Smooth muscle cell (in vitro differentiated cells): ENCODE measurements around the gene CDH23. TPM values are rescaled to one million over a fixed set of nuclear protein-coding genes. Genes with fewer than 3 reads are reported as not detected.

Experiments
- DNase-seq: peaks from one replicate; lab custom pipeline; 2025; ENCODE audit not compliant: unreplicated experiment; lab: John Stamatoyannopoulos, UW
- H2AFZ ChIP-seq: fragments of 200-600 bp; sonication (generic); 2 replicates; pipeline ENCODE4 v1.6.0; 2016; ENCODE audit warnings: antibody characterized with exemption, low read depth, mild to moderate bottlenecking
- H3F3A ChIP-seq: fragments of 200-600 bp; sonication (generic); 2 replicates; pipeline ENCODE4 v1.6.0; 2017; ENCODE audit warnings: antibody characterized with exemption, low read depth
- H3K27ac ChIP-seq: fragments of 200-600 bp; sonication (generic); 2 replicates; pipeline ENCODE4 v1.5.1; 2016; ENCODE audit warnings: low read depth, mild to moderate bottlenecking
- H3K27me3 ChIP-seq: fragments of 200-600 bp; sonication (generic); 2 replicates; pipeline ENCODE4 v1.6.1; 2016; ENCODE audit warnings: low read depth, mild to moderate bottlenecking
- H3K36me3 ChIP-seq: fragments of 200-600 bp; sonication (generic); 2 replicates; pipeline ENCODE4 v1.5.1; 2016; ENCODE audit warnings: low read depth
- H3K4me1 ChIP-seq: fragments of 200-600 bp; sonication (generic); 2 replicates; pipeline ENCODE4 v1.5.1; 2016; ENCODE audit warnings: low read depth
- H3K4me2 ChIP-seq: fragments of 200-600 bp; sonication (generic); 2 replicates; pipeline ENCODE4 v1.6.0; 2016; ENCODE audit warnings: mild to moderate bottlenecking
- H3K4me3 ChIP-seq: fragments of 200-600 bp; sonication (generic); 2 replicates; pipeline ENCODE4 v1.5.1; 2016; ENCODE audit warnings: mild to moderate bottlenecking
- H3K79me2 ChIP-seq: fragments of 200-600 bp; sonication (generic); 2 replicates; pipeline ENCODE4 v1.6.0; 2016; ENCODE audit warnings: low read depth, mild to moderate bottlenecking
- H3K9ac ChIP-seq: fragments of 200-600 bp; sonication (generic); 2 replicates; pipeline ENCODE4 v1.6.0; 2016; ENCODE audit warnings: low read depth
- H3K9me3 ChIP-seq: fragments of 200-600 bp; sonication (generic); replicated peaks from 2 replicates; pipeline ENCODE4 v1.5.1; 2016; ENCODE audit warnings: low read depth
- H4K20me1 ChIP-seq: fragments of 200-600 bp; sonication (generic); 2 replicates; pipeline ENCODE4 v1.6.0; 2016; ENCODE audit warnings: low read depth
- WGBS: methylation state at CpG from one replicate; pipeline ENCODE4 v1.1.7; 2016; ENCODE audit warnings: low lambda C conversion rate; 5-methylcytosine and 5-hydroxymethylcytosine counted together
- polyA plus RNA-seq: library from polyadenylated mRNA; unstranded; fragments of >200 nt; fragmentation: Nextera tagmentation; extraction: Ambion mirVana; gene quantifications from 2 replicates; pipeline ENCODE4 v1.2.1, GENCODE V29; 2016
- total RNA-seq: library from RNA; depleted of rRNA; stranded (reverse); fragments of >200 nt; gene quantifications from 2 replicates; pipeline ENCODE4 v1.2.3, GENCODE V29; 2014
- TF ChIP-seq, protein P1 (sequence below): fragments of 200-600 bp; sonication (generic); IDR thresholded peaks from 2 replicates; pipeline ENCODE4 v1.5.1; 2017; ENCODE audit warnings: borderline replicate concordance, mild to moderate bottlenecking, antibody characterized with exemption; ENCODE audit not compliant: insufficient read depth, poor library complexity, severe bottlenecking

Gene CDH23
- total and polyA plus RNA-seq, 2 experiments from 2014 or later = 0.99 to 2.5 TPM

- no peaks in the 10 kb centered on the region for H4K20me1 ChIP-seq
- H3K79me2 ChIP-seq = no peaks in the 10 kb centered on the region
- DNase-seq = no peak
- H3K4me2 ChIP-seq = no peak overlapping the region
- no peak overlapping the region for H3K9ac ChIP-seq
- H3K27ac ChIP-seq = no peak overlapping the region
- 85% methylated on average over 4 of the region's 10 CpGs for WGBS
- H3K36me3 ChIP-seq = no peaks in the 10 kb centered on the region
- H2AFZ ChIP-seq = no peak overlapping the region
- H3K9me3 ChIP-seq = no peaks in the 10 kb centered on the region
- peaks cover 8% of the 10 kb centered on the region for H3K27me3 ChIP-seq
- no peaks in the 10 kb centered on the region for H3F3A ChIP-seq
- H3K4me1 ChIP-seq = no peaks in the 10 kb centered on the region
- TF ChIP-seq, protein P1, sequence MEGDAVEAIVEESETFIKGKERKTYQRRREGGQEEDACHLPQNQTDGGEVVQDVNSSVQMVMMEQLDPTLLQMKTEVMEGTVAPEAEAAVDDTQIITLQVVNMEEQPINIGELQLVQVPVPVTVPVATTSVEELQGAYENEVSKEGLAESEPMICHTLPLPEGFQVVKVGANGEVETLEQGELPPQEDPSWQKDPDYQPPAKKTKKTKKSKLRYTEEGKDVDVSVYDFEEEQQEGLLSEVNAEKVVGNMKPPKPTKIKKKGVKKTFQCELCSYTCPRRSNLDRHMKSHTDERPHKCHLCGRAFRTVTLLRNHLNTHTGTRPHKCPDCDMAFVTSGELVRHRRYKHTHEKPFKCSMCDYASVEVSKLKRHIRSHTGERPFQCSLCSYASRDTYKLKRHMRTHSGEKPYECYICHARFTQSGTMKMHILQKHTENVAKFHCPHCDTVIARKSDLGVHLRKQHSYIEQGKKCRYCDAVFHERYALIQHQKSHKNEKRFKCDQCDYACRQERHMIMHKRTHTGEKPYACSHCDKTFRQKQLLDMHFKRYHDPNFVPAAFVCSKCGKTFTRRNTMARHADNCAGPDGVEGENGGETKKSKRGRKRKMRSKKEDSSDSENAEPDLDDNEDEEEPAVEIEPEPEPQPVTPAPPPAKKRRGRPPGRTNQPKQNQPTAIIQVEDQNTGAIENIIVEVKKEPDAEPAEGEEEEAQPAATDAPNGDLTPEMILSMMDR = no peak
- no peak overlapping the region for H3K4me3 ChIP-seq
Measured at GRCh38 chr10:71789871-71790270, 393.2 kb downstream of the CDH23 start.

- Histone ChIP-seq H3K4me2 (no peak overlapping the region), H3K4me3 (no peak overlapping the region), H3F3A (no peaks in the 10 kb centered on the region), H3K79me2 (no peaks in the 10 kb centered on the region), H3K9ac (no peak overlapping the region), H3K4me1 (no peaks in the 10 kb centered on the region), H2AFZ (no peak overlapping the region), H3K36me3 (no peaks in the 10 kb centered on the region), H3K27ac (no peak overlapping the region), H3K27me3 (no peaks in the 10 kb centered on the region), H4K20me1 (no peaks in the 10 kb centered on the region), H3K9me3 (no peaks in the 10 kb centered on the region)
- TF ChIP-seq, protein P1 = no peak
- DNase-seq = no peak
- WGBS = 88% methylated on average over 17 of the region's 17 CpGs
Measured at GRCh38 chr10:71790749-71791440, 394.2 kb downstream of the CDH23 start.

GRCh38 chr10:71795248-71795647 lies 398.5 kb downstream of the CDH23 start:
- no peak for DNase-seq
- H3K4me1 ChIP-seq = no peaks in the 10 kb centered on the region
- H3K36me3 ChIP-seq = no peaks in the 10 kb centered on the region
- H3K4me3 ChIP-seq = no peak overlapping the region
- H3K27ac ChIP-seq = no peak overlapping the region
- H3F3A ChIP-seq = no peaks in the 10 kb centered on the region
- no peak overlapping the region for H3K9ac ChIP-seq
- H2AFZ ChIP-seq = no peak overlapping the region
- H4K20me1 ChIP-seq = no peaks in the 10 kb centered on the region
- no peaks in the 10 kb centered on the region for H3K79me2 ChIP-seq
- no peaks in the 10 kb centered on the region for H3K9me3 ChIP-seq
- no peak overlapping the region for H3K4me2 ChIP-seq
- no peaks in the 10 kb centered on the region for H3K27me3 ChIP-seq
- TF ChIP-seq, protein P1 = no peak
- WGBS = 15% methylated on average over 2 of the region's 2 CpGs
